Measurements from ENCODE around the gene ETV3L. TPM values are rescaled to one million over a fixed set of nuclear protein-coding genes. Genes with fewer than 3 reads are reported as not detected.

The ETV3L gene
- total RNA-seq, 4 donors from 2014 or later = not detected

DNA sequence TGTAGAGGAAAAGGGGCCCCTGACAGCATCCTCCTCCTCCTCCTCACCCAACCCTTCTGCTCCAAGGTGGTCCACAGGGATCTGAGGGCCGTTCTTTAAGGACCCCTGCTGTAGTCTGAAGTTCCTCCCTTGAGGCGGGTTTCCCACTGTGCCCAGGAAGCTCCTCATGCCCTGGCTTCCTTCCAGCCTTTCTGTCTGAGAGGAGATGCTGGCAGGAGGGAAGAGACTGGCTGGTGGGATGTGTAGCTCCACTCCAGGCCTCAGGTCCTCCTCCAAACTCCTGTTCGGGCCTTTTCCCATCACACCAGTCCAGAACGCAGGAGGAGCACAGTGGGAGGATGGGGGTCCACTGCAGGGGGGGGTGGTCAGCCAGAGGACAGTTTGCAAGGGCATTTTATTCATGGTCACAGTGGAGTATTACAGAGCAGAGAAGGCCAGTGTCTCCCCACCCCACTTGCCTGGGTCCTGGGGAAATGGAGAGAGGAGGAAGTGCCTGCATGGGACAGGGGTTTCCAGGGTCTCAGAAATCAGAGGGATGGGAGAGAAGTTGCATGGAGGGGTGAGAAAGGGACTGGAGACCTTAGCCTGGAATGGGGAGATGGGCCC lies 7.8 kb downstream of the ETV3L start:
- TF ChIP-seq POLR2AphosphoS5 (IDR thresholded peaks at IDR 0.05) = no peak
- no peak for TF ChIP-seq POLR2A (IDR thresholded peaks at IDR 0.05)
- TF ChIP-seq, protein P1, sequence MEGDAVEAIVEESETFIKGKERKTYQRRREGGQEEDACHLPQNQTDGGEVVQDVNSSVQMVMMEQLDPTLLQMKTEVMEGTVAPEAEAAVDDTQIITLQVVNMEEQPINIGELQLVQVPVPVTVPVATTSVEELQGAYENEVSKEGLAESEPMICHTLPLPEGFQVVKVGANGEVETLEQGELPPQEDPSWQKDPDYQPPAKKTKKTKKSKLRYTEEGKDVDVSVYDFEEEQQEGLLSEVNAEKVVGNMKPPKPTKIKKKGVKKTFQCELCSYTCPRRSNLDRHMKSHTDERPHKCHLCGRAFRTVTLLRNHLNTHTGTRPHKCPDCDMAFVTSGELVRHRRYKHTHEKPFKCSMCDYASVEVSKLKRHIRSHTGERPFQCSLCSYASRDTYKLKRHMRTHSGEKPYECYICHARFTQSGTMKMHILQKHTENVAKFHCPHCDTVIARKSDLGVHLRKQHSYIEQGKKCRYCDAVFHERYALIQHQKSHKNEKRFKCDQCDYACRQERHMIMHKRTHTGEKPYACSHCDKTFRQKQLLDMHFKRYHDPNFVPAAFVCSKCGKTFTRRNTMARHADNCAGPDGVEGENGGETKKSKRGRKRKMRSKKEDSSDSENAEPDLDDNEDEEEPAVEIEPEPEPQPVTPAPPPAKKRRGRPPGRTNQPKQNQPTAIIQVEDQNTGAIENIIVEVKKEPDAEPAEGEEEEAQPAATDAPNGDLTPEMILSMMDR (IDR thresholded peaks at IDR 0.05) = no peak
- TF ChIP-seq EP300 (IDR thresholded peaks at IDR 0.05; ENCODE audit: low read depth) = no peak
- Histone ChIP-seq H3K4me3 (no peak overlapping the region), H3K4me1 (peaks cover 0 to 7% (median 0%) of the 10 kb centered on the region in 4 donors), H3K27ac (no peak overlapping the region), H3K36me3 (no peaks in the 10 kb centered on the region), H3K9me3 (no peaks in the 10 kb centered on the region), H3K27me3 (no peaks in the 10 kb centered on the region)
- intact Hi-C loops (cut with DNase I; ENCODE audit: low total_unique reads) (no loop called here), in situ Hi-C loops (cut with MboI; ENCODE audit: low pct_ligation_motif_present in 1 of 4, low pct_unique_long_range_greater_than_20kb in 1 of 4, low sequenced_read_pairs in 3 of 4) (loop anchor here in 3 of 4 donors (5.0 to 25.0 kb wide), 4 partner anchors 61 to 396 kb away; no protein-coding TSS in a partner anchor)
- DNase-seq = no peak
- WGBS, 2 donors (ENCODE audit: low coverage in 1 of 2) = 82% methylated on average over 4 of the region's 4 CpGs; no CpG with 5 or more reads in 1 of the 2 donors

- Histone ChIP-seq H3K9me3 (no peaks in the 10 kb centered on the region), H3K36me3 (no peaks in the 10 kb centered on the region), H3K4me1 (peaks cover 0 to 7% (median 0%) of the 10 kb centered on the region in 4 donors), H3K4me3 (no peak overlapping the region), H3K27ac (no peak overlapping the region), H3K27me3 (no peaks in the 10 kb centered on the region)
- TF ChIP-seq EP300 (IDR thresholded peaks at IDR 0.05; ENCODE audit: low read depth) (no peak), POLR2AphosphoS5 (IDR thresholded peaks at IDR 0.05) (no peak), POLR2A (IDR thresholded peaks at IDR 0.05) (no peak)
- TF ChIP-seq, protein P1 (IDR thresholded peaks at IDR 0.05) = no peak
- no peak for DNase-seq
- in situ Hi-C loops (cut with MboI; ENCODE audit: low pct_ligation_motif_present in 1 of 4, low pct_unique_long_range_greater_than_20kb in 1 of 4, low sequenced_read_pairs in 3 of 4) (loop anchor here in 3 of 4 donors (5.0 to 25.0 kb wide), 4 partner anchors 61 to 396 kb away; no protein-coding TSS in a partner anchor), intact Hi-C loops (cut with DNase I; ENCODE audit: low total_unique reads) (no loop called here)
- 92% methylated on average over 4 of the region's 4 CpGs; no CpG with 5 or more reads in 1 of the 2 donors for WGBS, 2 donors (ENCODE audit: low coverage in 1 of 2)
Measured at GRCh38 chr1:157091186-157091585, 8.4 kb downstream of the ETV3L start.

- peaks cover 0 to 7% (median 0%) of the 10 kb centered on the region in 4 donors for H3K4me1 ChIP-seq
- no peaks in the 10 kb centered on the region for H3K27me3 ChIP-seq
- no peak for TF ChIP-seq EP300 (IDR thresholded peaks at IDR 0.05; ENCODE audit: low read depth)
- TF ChIP-seq, protein P1 (IDR thresholded peaks at IDR 0.05) = no peak
- TF ChIP-seq POLR2AphosphoS5 (IDR thresholded peaks at IDR 0.05) = no peak
- no peak for TF ChIP-seq POLR2A (IDR thresholded peaks at IDR 0.05)
- intact Hi-C loops (cut with DNase I; ENCODE audit: low total_unique reads) = loop anchor here (1.0 kb wide), 1 partner anchor 66 kb away; no protein-coding TSS in a partner anchor
- H3K36me3 ChIP-seq = no peaks in the 10 kb centered on the region
- DNase-seq = no peak
- WGBS, 2 donors (ENCODE audit: low coverage in 1 of 2) = 69% methylated on average over 3 of the region's 3 CpGs; no CpG with 5 or more reads in 1 of the 2 donors
- no peak overlapping the region for H3K27ac ChIP-seq
- in situ Hi-C loops (cut with MboI; ENCODE audit: low pct_ligation_motif_present in 1 of 4, low pct_unique_long_range_greater_than_20kb in 1 of 4, low sequenced_read_pairs in 3 of 4) = loop anchor here in 3 of 4 donors (5.0 to 25.0 kb wide), 4 partner anchors 62 to 397 kb away; no protein-coding TSS in a partner anchor
- H3K4me3 ChIP-seq = no peak overlapping the region
- no peaks in the 10 kb centered on the region for H3K9me3 ChIP-seq
Measured at GRCh38 chr1:157090771-157091170, 8.8 kb downstream of the ETV3L start.

DNA sequence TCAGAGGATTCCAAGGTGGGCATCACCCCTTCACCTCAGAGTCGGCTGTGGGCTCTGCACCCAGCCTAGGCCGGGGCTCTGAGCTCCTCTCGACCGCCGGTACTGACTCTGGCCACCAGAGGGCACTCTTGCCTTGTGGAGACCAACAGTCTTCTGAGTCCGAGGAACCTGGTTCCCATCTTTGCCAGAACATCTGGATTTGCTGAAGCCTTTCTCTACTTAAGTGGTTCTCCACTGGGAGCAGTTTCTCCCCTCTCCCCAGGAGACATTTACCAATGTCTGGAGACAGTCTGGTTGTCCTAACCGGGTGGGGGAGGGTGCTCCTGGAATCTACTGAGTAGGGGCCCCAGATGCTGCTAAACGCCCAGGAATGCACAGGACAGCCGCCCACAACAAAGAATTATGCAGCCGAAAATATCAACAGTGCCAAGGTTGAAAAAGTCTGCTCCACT lies 9.4 kb downstream of the ETV3L start:
- H3K27me3 ChIP-seq = no peaks in the 10 kb centered on the region
- H3K4me1 ChIP-seq = peaks cover 0 to 7% (median 0%) of the 10 kb centered on the region in 4 donors
- H3K36me3 ChIP-seq = no peaks in the 10 kb centered on the region
- no peaks in the 10 kb centered on the region for H3K9me3 ChIP-seq
- WGBS, 2 donors (ENCODE audit: low coverage in 1 of 2) = 24% methylated on average over 10 of the region's 10 CpGs; no CpG with 5 or more reads in 1 of the 2 donors
- in situ Hi-C loops (cut with MboI; ENCODE audit: low pct_ligation_motif_present in 1 of 4, low pct_unique_long_range_greater_than_20kb in 1 of 4, low sequenced_read_pairs in 3 of 4) = loop anchor here in 3 of 4 donors (5.0 to 25.0 kb wide), 4 partner anchors 62 to 397 kb away; no protein-coding TSS in a partner anchor
- peak; percentile 89 for DNase-seq
- H3K27ac ChIP-seq = no peak overlapping the region
- TF ChIP-seq POLR2AphosphoS5 (IDR thresholded peaks at IDR 0.05) (no peak), EP300 (IDR thresholded peaks at IDR 0.05; ENCODE audit: low read depth) (no peak), POLR2A (IDR thresholded peaks at IDR 0.05) (no peak)
- TF ChIP-seq, protein P1 (IDR thresholded peaks at IDR 0.05) = peak; percentile 93 to 97 (median 95)
- no peak overlapping the region for H3K4me3 ChIP-seq
- intact Hi-C loops (cut with DNase I; ENCODE audit: low total_unique reads) = loop anchor here (1.0 kb wide), 1 partner anchor 66 kb away; no protein-coding TSS in a partner anchor

Data from transverse colon (tissue), 4 donors.